C4-2B (cell line): ENCODE data around the gene NIPSNAP3A.

Experiments used
- ZFX ChIP-seq: fragments of 450-650 bp; IDR thresholded peaks from 2 replicates; pipeline ENCODE4 v1.6.1; 2017
- TF ChIP-seq, protein P1 (sequence below): fragments of 450-650 bp; conservative IDR thresholded peaks from 2 replicates; pipeline ENCODE4 v1.5.1; 2017; ENCODE audit warnings: mild to moderate bottlenecking

DNA sequence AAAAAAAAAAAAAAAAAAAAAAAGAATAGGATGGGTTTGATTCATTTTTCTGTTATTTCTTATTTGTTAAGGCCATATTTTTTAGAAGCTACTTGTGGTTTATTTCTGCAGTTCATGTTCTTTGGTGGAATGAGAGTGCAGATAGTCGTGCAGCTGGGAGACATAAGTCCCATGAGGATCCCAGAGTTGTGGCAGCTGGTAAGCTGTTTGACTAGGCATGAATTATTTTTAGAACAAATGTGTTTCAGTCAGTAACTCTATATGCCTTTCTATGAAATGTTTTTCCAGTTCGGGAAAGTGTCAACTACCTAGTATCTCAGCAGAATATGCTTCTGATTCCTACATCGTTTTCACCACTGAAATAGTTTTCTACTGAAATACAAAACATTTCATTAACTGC is 11.5 kb downstream of the NIPSNAP3A start:
- TF ChIP-seq, protein P1, sequence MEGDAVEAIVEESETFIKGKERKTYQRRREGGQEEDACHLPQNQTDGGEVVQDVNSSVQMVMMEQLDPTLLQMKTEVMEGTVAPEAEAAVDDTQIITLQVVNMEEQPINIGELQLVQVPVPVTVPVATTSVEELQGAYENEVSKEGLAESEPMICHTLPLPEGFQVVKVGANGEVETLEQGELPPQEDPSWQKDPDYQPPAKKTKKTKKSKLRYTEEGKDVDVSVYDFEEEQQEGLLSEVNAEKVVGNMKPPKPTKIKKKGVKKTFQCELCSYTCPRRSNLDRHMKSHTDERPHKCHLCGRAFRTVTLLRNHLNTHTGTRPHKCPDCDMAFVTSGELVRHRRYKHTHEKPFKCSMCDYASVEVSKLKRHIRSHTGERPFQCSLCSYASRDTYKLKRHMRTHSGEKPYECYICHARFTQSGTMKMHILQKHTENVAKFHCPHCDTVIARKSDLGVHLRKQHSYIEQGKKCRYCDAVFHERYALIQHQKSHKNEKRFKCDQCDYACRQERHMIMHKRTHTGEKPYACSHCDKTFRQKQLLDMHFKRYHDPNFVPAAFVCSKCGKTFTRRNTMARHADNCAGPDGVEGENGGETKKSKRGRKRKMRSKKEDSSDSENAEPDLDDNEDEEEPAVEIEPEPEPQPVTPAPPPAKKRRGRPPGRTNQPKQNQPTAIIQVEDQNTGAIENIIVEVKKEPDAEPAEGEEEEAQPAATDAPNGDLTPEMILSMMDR: no peak
- no peak for TF ChIP-seq ZFX
